Vagina (tissue), 2 donors: ENCODE results near the gene BHLHA9. TPM values are rescaled to one million over a fixed set of nuclear protein-coding genes. Genes with fewer than 3 reads are reported as not detected.

Experiments
- DNase-seq, 2 donors: peaks; one replicate each; pipeline ENCODE4 v3.0.0-alpha.2; 2017; ENCODE audit errors: extremely low spot score in 2 of 2
- H3K27ac ChIP-seq: fragments of 200-600 bp; sonication (generic); one replicate; pipeline ENCODE4 v1.5.1; 2019
- H3K27me3 ChIP-seq: fragments of 200-600 bp; sonication (generic); one replicate; pipeline ENCODE4 v1.5.1; 2019
- H3K36me3 ChIP-seq, 2 donors: fragments of 200-600 bp; sonication (generic); one replicate each; pipeline ENCODE4 v1.5.1; 2017 to 2019
- H3K4me1 ChIP-seq: fragments of 200-600 bp; sonication (generic); one replicate; pipeline ENCODE4 v1.5.1; 2019
- H3K4me3 ChIP-seq, 2 donors: fragments of 200-600 bp; sonication (generic); 1 replicate in 1 of 2; 2 replicates in 1 of 2; pipeline ENCODE4 v1.5.1; 2016 to 2019
- H3K9me3 ChIP-seq: fragments of 200-600 bp; sonication (generic); one replicate; pipeline ENCODE4 v1.5.1; 2019
- CTCF ChIP-seq, 3 experiments: fragments of 450-650 bp in 2 of 3; fragments of 200-600 bp in 1 of 3; sonication (generic) in 1 of 3; IDR thresholded peaks; one replicate each; pipeline ENCODE4 v1.5.1; 2017 to 2019; ENCODE audit warnings: antibody characterized with exemption in 3 of 3, mild to moderate bottlenecking in 2 of 3, moderate library complexity in 2 of 3
- POLR2A ChIP-seq, 2 donors: fragments of 450-650 bp; IDR thresholded peaks; one replicate each; pipeline ENCODE4 v1.6.1; 2017; ENCODE audit warnings: antibody characterized with exemption in 2 of 2, mild to moderate bottlenecking in 2 of 2, moderate library complexity in 2 of 2
- POLR2AphosphoS5 ChIP-seq, 2 donors: sonication (generic); formaldehyde crosslinking; IDR thresholded peaks; one replicate each; pipeline ENCODE4 v1.9.0; 2017; ENCODE audit warnings: antibody characterized with exemption in 2 of 2, mild to moderate bottlenecking in 2 of 2, low read depth in 1 of 2; ENCODE audit not compliant: insufficient read depth in 1 of 2
- intact Hi-C: fragments of 100-400 bp; cut with DNase I; formaldehyde crosslinking; loops from one replicate; pipeline ENCODE4 v1.15.1; 2023
- total RNA-seq: library from RNA; depleted of rRNA; stranded (reverse); fragments of >200 nt; gene quantifications from one replicate; pipeline ENCODE4 v1.2.3, GENCODE V29; 2016

Gene BHLHA9
- total RNA-seq, 1 donor from 2014 or later, result not detected

- Histone ChIP-seq H3K4me1 (no peaks in the 10 kb centered on the region), H3K4me3 (no peak overlapping the region), H3K9me3 (no peaks in the 10 kb centered on the region), H3K36me3 (no peaks in the 10 kb centered on the region), H3K27me3 (no peaks in the 10 kb centered on the region), H3K27ac (no peak overlapping the region)
- TF ChIP-seq CTCF (IDR thresholded peaks at IDR 0.05) (no peak), POLR2A (IDR thresholded peaks at IDR 0.05) (no peak), POLR2AphosphoS5 (IDR thresholded peaks at IDR 0.05; ENCODE audit: insufficient read depth in 1 of 2, low read depth in 1 of 2) (no peak)
- DNase-seq, result no peak
- intact Hi-C loops, result no loop called here
Observed at GRCh38 chr17:1313270-1314005, 43.2 kb downstream of the BHLHA9 start.

GRCh38 chr17:1315409-1315808, 45.2 kb downstream of the BHLHA9 start:
- no peak overlapping the region for H3K27ac ChIP-seq
- no peak for DNase-seq
- H3K27me3 ChIP-seq, result no peaks in the 10 kb centered on the region
- TF ChIP-seq POLR2A (IDR thresholded peaks at IDR 0.05), result no peak
- no peak for TF ChIP-seq POLR2AphosphoS5 (IDR thresholded peaks at IDR 0.05; ENCODE audit: insufficient read depth in 1 of 2, low read depth in 1 of 2)
- TF ChIP-seq CTCF (IDR thresholded peaks at IDR 0.05), result no peak
- no peak overlapping the region for H3K4me3 ChIP-seq
- no peaks in the 10 kb centered on the region for H3K36me3 ChIP-seq
- no peaks in the 10 kb centered on the region for H3K4me1 ChIP-seq
- intact Hi-C loops, result no loop called here
- H3K9me3 ChIP-seq, result no peaks in the 10 kb centered on the region

GRCh38 chr17:1315891-1316403, 45.7 kb downstream of the BHLHA9 start:
- TF ChIP-seq POLR2AphosphoS5 (IDR thresholded peaks at IDR 0.05; ENCODE audit: insufficient read depth in 1 of 2, low read depth in 1 of 2) (no peak), POLR2A (IDR thresholded peaks at IDR 0.05) (no peak), CTCF (IDR thresholded peaks at IDR 0.05) (no peak)
- H3K4me3 ChIP-seq, result no peak overlapping the region
- H3K4me1 ChIP-seq, result no peaks in the 10 kb centered on the region
- H3K27me3 ChIP-seq, result no peaks in the 10 kb centered on the region
- H3K36me3 ChIP-seq, result no peaks in the 10 kb centered on the region
- no peak overlapping the region for H3K27ac ChIP-seq
- DNase-seq, result no peak
- no peaks in the 10 kb centered on the region for H3K9me3 ChIP-seq
- intact Hi-C loops, result no loop called here

Other genes starting within 250 kb of the BHLHA9 start
- 90.8 TPM for gene ABR, start 90.5 kb upstream of the BHLHA9 start, total RNA-seq
- gene TRARG1, start 9.2 kb downstream of the BHLHA9 start, total RNA-seq, result 9.8 TPM
- gene YWHAE, start 129.8 kb downstream of the BHLHA9 start, total RNA-seq, result 487 TPM
- 57.5 TPM for gene CRK, start 185.8 kb downstream of the BHLHA9 start, total RNA-seq
- gene MYO1C, start 222.2 kb downstream of the BHLHA9 start, total RNA-seq, result 118 TPM
- 96.0 TPM for gene INPP5K, start 246.2 kb downstream of the BHLHA9 start, total RNA-seq